GM18951 (cell line): ENCODE measurements around the gene NSUN4.

ENCODE experiments used
- POLR2A ChIP-seq: IDR thresholded peaks from 4 replicates; pipeline ENCODE4 v1.6.1; 2011; ENCODE audit warnings: mild to moderate bottlenecking; ENCODE audit not compliant: insufficient read length, insufficient read depth; ENCODE audit errors: extremely low read depth
- in situ Hi-C: fragments of 300-500 bp; cut with MboI; formaldehyde crosslinking; loops from one replicate; pipeline ENCODE4 v1.12.0; 2022; ENCODE audit warnings: low sequenced_read_pairs, mixed read lengths, inconsistent platforms; ENCODE audit not compliant: unreplicated experiment

Gene NSUN4

GRCh38 chr1:46368791-46369190 is 28.2 kb downstream of the NSUN4 start:
- in situ Hi-C loops, result no loop called here
- no peak for TF ChIP-seq POLR2A

DNA sequence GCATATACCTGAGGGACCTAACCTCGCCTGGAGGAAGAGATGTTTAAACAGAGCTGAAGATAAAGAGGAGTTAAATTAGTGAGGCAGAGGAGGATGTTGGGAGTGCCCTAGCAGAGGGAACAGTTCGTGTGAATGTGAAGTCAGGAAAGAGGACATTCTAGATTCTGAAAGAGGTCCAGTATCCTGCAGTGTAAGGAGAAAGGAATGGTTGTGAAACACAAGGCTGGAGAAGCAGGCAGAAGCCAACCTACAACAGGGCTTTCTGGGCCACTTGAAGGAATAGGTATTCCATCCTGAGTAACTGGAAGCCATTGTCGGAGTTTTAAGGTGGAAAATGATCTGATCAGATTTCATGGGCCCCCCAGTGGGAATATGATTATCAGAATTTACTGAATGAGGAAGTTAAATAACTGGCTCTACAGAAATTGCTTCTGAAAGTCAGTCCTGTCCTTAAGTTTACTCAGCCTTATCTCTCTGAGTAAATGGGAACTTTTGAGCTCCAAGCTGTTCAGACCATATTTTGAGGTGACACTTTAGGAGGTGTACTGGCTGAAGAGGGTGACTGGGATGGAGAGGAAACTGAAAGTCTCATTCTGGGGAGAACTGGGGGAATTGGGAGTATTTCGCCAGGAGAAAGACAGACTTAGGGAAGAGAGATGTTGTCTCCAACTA is 29.1 kb downstream of the NSUN4 start:
- in situ Hi-C loops, result no loop called here
- no peak for TF ChIP-seq POLR2A

DNA sequence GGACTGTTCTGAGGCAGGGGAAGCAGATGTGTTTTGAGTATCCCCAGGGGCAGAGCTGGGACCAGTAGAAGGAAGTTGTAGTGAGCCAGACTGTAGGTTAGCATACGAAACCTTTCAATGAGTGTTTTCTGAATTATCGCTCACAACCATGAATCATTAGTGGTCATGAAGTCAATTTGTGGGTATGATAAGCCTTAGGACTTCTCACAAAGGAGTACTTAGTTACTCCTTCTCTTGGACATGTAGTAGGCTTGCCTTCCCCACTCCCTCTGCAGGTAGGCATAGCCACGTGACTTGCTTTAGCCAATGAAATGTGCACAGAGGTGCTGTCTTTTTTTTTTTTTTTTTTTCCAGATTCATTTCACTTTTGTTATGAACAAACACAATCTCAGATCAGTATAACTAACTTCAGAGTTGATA is 29.6 kb downstream of the NSUN4 start:
- in situ Hi-C loops, result no loop called here

DNA sequence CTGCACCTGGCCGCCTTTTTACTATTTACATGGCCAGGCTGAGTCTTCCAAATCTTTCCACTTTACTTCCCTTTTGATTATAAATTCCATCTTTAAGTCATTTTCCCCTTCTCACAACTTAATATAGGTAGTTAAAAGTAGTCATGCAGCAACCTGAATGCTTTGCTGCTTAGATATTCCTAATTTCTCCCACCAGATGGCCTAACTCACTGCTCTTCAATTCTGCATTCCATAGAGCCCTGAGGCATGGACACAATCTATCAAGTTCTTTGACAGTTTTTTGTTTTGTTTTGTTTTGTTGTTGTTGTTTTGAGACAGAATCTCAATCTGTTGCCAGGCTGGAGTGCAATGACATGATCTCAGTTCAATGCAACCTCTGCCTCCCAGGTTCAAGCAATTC is 31.8 kb downstream of the NSUN4 start:
- in situ Hi-C loops, result no loop called here

More for the DNA sequence above, 29.6 kb downstream of the NSUN4 start:
- TF ChIP-seq POLR2A, result no peak

GRCh38 chr1:46379996-46380395 is 39.4 kb downstream of the NSUN4 start:
- in situ Hi-C loops, result no loop called here
- TF ChIP-seq POLR2A, result no peak

More for the DNA sequence above, 31.8 kb downstream of the NSUN4 start:
- no peak for TF ChIP-seq POLR2A

DNA sequence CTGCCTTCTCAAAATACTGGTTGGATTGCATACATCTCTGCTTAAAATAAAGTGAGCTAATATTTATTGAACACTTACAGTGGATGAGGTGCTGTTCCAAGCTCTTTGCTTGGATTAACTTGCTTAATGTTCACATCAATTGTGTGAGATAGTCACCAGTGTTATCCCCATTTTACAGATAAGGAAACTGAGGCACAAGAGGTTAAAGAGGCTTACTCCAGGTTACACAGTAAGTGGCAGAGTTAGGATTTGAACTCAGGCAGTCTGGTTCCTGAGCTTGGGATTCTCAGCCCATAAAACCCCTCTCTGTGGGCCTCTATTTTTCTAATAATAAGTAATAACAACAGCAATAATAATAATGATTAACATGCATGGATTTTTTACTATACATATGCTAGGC is 39.9 kb downstream of the NSUN4 start:
- in situ Hi-C loops, result no loop called here
- TF ChIP-seq POLR2A, result no peak

- no peak for TF ChIP-seq POLR2A
- in situ Hi-C loops, result no loop called here
Measured at GRCh38 chr1:46393510-46393909, 52.9 kb downstream of the NSUN4 start.

- TF ChIP-seq POLR2A, result no peak
- in situ Hi-C loops, result no loop called here
Measured at GRCh38 chr1:46394108-46394871, 53.7 kb downstream of the NSUN4 start, which contains the start of gene FAAH. Gene FAAH, plus strand, starts transcription at chr1:46394317. Its CDS starts 32 bp downstream, at chr1:46394349.

DNA sequence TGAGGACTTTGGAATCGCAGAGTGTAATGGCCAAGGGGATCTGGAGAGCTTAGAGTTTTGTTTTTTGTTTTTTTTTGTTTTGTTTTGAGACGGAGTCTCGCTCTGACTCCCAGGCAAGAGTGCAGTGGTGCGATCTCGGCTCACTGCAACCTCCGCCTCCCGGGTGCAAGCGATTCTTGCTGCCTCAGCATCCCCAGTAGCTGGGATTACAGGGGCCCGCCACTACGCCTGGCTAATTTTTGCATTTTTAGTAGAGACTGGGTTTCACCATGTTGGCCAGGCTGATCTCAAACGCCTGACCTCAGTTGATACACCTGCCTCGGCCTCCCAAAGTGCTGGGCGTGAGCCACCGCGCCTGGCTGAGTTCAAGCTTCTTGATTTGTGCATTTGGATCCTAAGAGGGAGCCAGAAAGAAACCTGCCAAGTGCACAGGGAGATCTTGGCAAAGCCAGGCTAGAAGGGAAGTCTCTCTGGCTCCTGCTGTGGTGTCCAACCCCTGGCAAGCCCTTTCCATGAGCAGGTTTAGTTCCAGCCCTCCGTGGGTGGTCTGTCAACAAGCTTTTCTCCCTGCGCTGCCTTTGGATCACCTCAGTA is 54.4 kb downstream of the NSUN4 start:
- in situ Hi-C loops, result no loop called here
- no peak for TF ChIP-seq POLR2A

GRCh38 chr1:46396441-46397398 is 56.1 kb downstream of the NSUN4 start:
- TF ChIP-seq POLR2A, result no peak
- in situ Hi-C loops, result no loop called here

DNA sequence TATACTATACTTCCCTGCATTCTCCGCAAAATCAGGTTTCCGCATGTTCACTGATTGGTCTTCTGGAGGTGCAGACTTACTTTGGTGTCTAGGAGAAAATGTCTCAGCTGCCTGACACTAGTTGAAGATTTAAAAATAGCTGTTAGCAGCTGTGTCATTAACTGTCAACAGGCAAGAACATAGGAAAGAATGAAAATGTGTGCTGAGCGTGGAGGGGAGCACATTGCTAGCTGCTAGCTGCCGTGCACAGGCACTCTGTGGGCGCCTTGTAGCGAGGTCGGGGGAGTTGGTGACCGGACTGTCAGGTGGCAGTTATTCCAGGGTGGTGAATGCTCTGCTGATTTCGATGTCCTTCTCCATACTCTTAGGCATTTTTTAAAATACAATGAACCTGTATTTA is 58.7 kb downstream of the NSUN4 start:
- no peak for TF ChIP-seq POLR2A
- in situ Hi-C loops, result no loop called here

- in situ Hi-C loops, result no loop called here
- TF ChIP-seq POLR2A, result no peak
Measured at GRCh38 chr1:46400421-46400820, 59.8 kb downstream of the NSUN4 start.
